Stimulated activated CD4-positive, alpha-beta T cell treated with anti-CD3 and anti-CD28 coated beads, Interleukin-15, amount 100 ng/mL, for 24 hours (primary cell): ENCODE data around the gene MSRB1.
A peak's percentile ranks its signal among the peaks of the same experiment; 100 is the strongest.

Experiments
- DNase-seq: peaks from one replicate; pipeline ENCODE4 v3.0.0-alpha.2; 2020

MSRB1 gene

GRCh38 chr16:1978476-1979120 lies 35.6 kb upstream of the MSRB1 start:
- no peak for DNase-seq

- no peak for DNase-seq
Measured at GRCh38 chr16:1977875-1978268, 34.9 kb upstream of the MSRB1 start.

- no peak for DNase-seq
Measured at GRCh38 chr16:1976951-1977874, 34.2 kb upstream of the MSRB1 start.

GRCh38 chr16:1976216-1976520 lies 33.2 kb upstream of the MSRB1 start:
- no peak for DNase-seq

GRCh38 chr16:1975432-1976215 lies 32.6 kb upstream of the MSRB1 start:
- DNase-seq, result no peak

GRCh38 chr16:1974157-1975070 lies 31.4 kb upstream of the MSRB1 start:
- DNase-seq, result no peak

- DNase-seq, result no peak
Measured at GRCh38 chr16:1973461-1974156, 30.6 kb upstream of the MSRB1 start.

GRCh38 chr16:1972490-1972877 lies 29.5 kb upstream of the MSRB1 start:
- peak; percentile 40 for DNase-seq

- DNase-seq, result peak; percentile 96
Measured at GRCh38 chr16:1971796-1972489, 28.9 kb upstream of the MSRB1 start, which contains the start of gene TBL3. TBL3 (plus strand) TSS chr16:1972053; CDS start chr16:1972165, 112 bp downstream.

- no peak for DNase-seq
Measured at GRCh38 chr16:1968146-1968953, 25.4 kb upstream of the MSRB1 start.

- DNase-seq, result no peak
Measured at GRCh38 chr16:1966460-1966859, 23.5 kb upstream of the MSRB1 start, which contains the start of gene RNF151. RNF151 (plus strand) TSS chr16:1966856; CDS start chr16:1966882, 26 bp downstream.

- DNase-seq, result peak; percentile 34
Measured at GRCh38 chr16:1965396-1966001, 22.5 kb upstream of the MSRB1 start.

GRCh38 chr16:1964506-1965395 lies 21.8 kb upstream of the MSRB1 start, which contains the start of gene RPS2:
RPS2 (minus strand) TSS chr16:1964826; CDS start chr16:1964625, 201 bp downstream.
- peak; percentile 98 for DNase-seq

- peak; percentile 60 for DNase-seq
Measured at GRCh38 chr16:1963806-1964505, 21.0 kb upstream of the MSRB1 start.

- peak; percentile 34 for DNase-seq
Measured at GRCh38 chr16:1962161-1963153, 19.5 kb upstream of the MSRB1 start.

GRCh38 chr16:1961651-1962067 lies 18.7 kb upstream of the MSRB1 start:
- DNase-seq, result peak; percentile 52
